GM12872 (cell line): ENCODE results near the gene PCDHGA11.

ENCODE experiments used
- CTCF ChIP-seq: IDR thresholded peaks from 3 replicates; pipeline ENCODE4 v1.5.1; 2011; ENCODE audit warnings: low read depth, mild to moderate bottlenecking, low read length, moderate library complexity; ENCODE audit not compliant: insufficient read depth

PCDHGA11 gene

GRCh38 chr5:141397756-141398551, 22.9 kb upstream of the PCDHGA11 start, which contains the start of gene PCDHGB5:
Gene PCDHGB5, plus strand, starts transcription at chr5:141397947. Its CDS starts 181 bp downstream, at chr5:141398128.
- peak; percentile 36; the same call in 1 of the 3 replicates for TF ChIP-seq CTCF

- TF ChIP-seq CTCF = no peak
Observed at GRCh38 chr5:141398608-141399007, 22.2 kb upstream of the PCDHGA11 start.

GRCh38 chr5:141399555-141400258, 21.1 kb upstream of the PCDHGA11 start:
- no peak for TF ChIP-seq CTCF

GRCh38 chr5:141402553-141403243, 18.2 kb upstream of the PCDHGA11 start, which contains the start of gene PCDHGA9:
Gene PCDHGA9, plus strand, starts transcription at chr5:141402778. Its CDS starts 175 bp downstream, at chr5:141402953.
- TF ChIP-seq CTCF = peak; percentile 52

- no peak for TF ChIP-seq CTCF
Observed at GRCh38 chr5:141403387-141403786, 17.5 kb upstream of the PCDHGA11 start.

GRCh38 chr5:141407790-141408505, 12.9 kb upstream of the PCDHGA11 start, which contains the start of gene PCDHGB6:
Gene PCDHGB6, plus strand, starts transcription at chr5:141408021. Its CDS starts 182 bp downstream, at chr5:141408203.
- peak; percentile 82 for TF ChIP-seq CTCF
